ENCODE data around the gene HRG.

GRCh38 chr3:186653984-186654383 lies 11.8 kb upstream of the HRG start:
- TF ChIP-seq EZH2phosphoT487 (IDR thresholded peaks at IDR 0.05; ENCODE audit: borderline replicate concordance, low read length) (no peak), CTCF (IDR thresholded peaks at IDR 0.05; ENCODE audit: low read depth, low read length, poor library complexity, severe bottlenecking) (peak; percentile 35)

Measured in DOHH2 (cell line).